Measurements from ENCODE around the gene CNDP2.
A peak's percentile ranks its signal among the peaks of the same experiment; 100 is the strongest.
"Not testable (repeated sequence)": the region's sequence is repeated elsewhere in the genome, so short reads cannot be mapped to it uniquely, and the experiment has no call there.

Gene CNDP2

GRCh38 chr18:74540652-74541421 lies 44.7 kb downstream of the CNDP2 start:
- no peak for DNase-seq

- DNase-seq: no peak
Measured at GRCh38 chr18:74541703-74542555, 45.8 kb downstream of the CNDP2 start.

- no peak for DNase-seq
Measured at GRCh38 chr18:74544898-74545297, 48.7 kb downstream of the CNDP2 start.

- DNase-seq: no peak
Measured at GRCh38 chr18:74546007-74546406, 49.8 kb downstream of the CNDP2 start.

GRCh38 chr18:74546751-74547530 lies 50.8 kb downstream of the CNDP2 start:
- no peak for DNase-seq

- no peak for DNase-seq
Measured at GRCh38 chr18:74547860-74548259, 51.7 kb downstream of the CNDP2 start.

GRCh38 chr18:74549591-74550104 lies 53.5 kb downstream of the CNDP2 start:
- DNase-seq: no peak

GRCh38 chr18:74550886-74551285 lies 54.7 kb downstream of the CNDP2 start:
- DNase-seq: no peak

- no peak for DNase-seq
Measured at GRCh38 chr18:74551452-74551851, 55.3 kb downstream of the CNDP2 start.

- peak; percentile 89 for DNase-seq
Measured at GRCh38 chr18:74551936-74552555, 55.9 kb downstream of the CNDP2 start.

- no peak for DNase-seq
Measured at GRCh38 chr18:74556126-74556525, 60.0 kb downstream of the CNDP2 start.

GRCh38 chr18:74558096-74558495 lies 61.9 kb downstream of the CNDP2 start:
- no peak for DNase-seq

- DNase-seq: no peak
Measured at GRCh38 chr18:74562131-74562730, 66.1 kb downstream of the CNDP2 start.

GRCh38 chr18:74562775-74563174 lies 66.6 kb downstream of the CNDP2 start:
- DNase-seq: no peak

GRCh38 chr18:74563999-74564398 lies 67.8 kb downstream of the CNDP2 start:
- no peak for DNase-seq

GRCh38 chr18:74565164-74565563 lies 69.0 kb downstream of the CNDP2 start:
- DNase-seq: not testable (repeated sequence)

GRCh38 chr18:74565993-74566392 lies 69.8 kb downstream of the CNDP2 start:
- DNase-seq: not testable (repeated sequence)

- no peak for DNase-seq
Measured at GRCh38 chr18:74567822-74568221, 71.7 kb downstream of the CNDP2 start.

GRCh38 chr18:74569401-74569800 lies 73.2 kb downstream of the CNDP2 start:
- no peak for DNase-seq

GRCh38 chr18:74570266-74570665 lies 74.1 kb downstream of the CNDP2 start:
- DNase-seq: no peak

GRCh38 chr18:74571895-74572680 lies 75.9 kb downstream of the CNDP2 start:
- DNase-seq: no peak
